Lower leg skin (tissue), 3 donors: ENCODE data around the gene TENM4.

ENCODE experiments used
- POLR2A ChIP-seq, 2 donors: fragments of 450-650 bp; IDR thresholded peaks; one replicate each; pipeline ENCODE4 v1.6.1; 2016 to 2017; ENCODE audit warnings: antibody characterized with exemption in 2 of 2, mild to moderate bottlenecking in 1 of 2, moderate library complexity in 1 of 2
- TF ChIP-seq, protein P1 (sequence below), 3 donors: fragments of 450-650 bp; IDR thresholded peaks; one replicate each; pipeline ENCODE4 v1.5.1; 2016; ENCODE audit warnings: antibody characterized with exemption in 3 of 3, mild to moderate bottlenecking in 3 of 3, moderate library complexity in 2 of 3

DNA sequence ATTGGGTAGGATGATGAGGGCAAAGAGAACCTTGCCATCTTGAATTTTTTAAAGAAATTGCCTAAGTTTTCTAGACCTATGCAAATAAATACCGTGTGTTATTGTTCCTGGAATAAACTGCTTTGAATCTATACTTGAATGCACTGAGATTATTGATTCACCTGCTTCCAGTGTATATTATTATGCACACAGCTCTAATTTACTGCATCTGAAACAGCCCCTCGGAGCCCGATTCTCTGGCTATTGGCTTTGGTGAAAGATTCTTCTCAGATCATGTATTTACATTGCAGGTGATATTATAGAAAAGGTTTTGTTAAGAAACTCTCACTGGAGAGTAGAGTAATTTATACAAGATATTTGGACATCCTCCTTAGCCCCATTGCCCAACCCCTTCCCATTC is 254.2 kb downstream of the TENM4 start:
- TF ChIP-seq, protein P1, sequence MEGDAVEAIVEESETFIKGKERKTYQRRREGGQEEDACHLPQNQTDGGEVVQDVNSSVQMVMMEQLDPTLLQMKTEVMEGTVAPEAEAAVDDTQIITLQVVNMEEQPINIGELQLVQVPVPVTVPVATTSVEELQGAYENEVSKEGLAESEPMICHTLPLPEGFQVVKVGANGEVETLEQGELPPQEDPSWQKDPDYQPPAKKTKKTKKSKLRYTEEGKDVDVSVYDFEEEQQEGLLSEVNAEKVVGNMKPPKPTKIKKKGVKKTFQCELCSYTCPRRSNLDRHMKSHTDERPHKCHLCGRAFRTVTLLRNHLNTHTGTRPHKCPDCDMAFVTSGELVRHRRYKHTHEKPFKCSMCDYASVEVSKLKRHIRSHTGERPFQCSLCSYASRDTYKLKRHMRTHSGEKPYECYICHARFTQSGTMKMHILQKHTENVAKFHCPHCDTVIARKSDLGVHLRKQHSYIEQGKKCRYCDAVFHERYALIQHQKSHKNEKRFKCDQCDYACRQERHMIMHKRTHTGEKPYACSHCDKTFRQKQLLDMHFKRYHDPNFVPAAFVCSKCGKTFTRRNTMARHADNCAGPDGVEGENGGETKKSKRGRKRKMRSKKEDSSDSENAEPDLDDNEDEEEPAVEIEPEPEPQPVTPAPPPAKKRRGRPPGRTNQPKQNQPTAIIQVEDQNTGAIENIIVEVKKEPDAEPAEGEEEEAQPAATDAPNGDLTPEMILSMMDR (IDR thresholded peaks at IDR 0.05): no peak
- TF ChIP-seq POLR2A (IDR thresholded peaks at IDR 0.05): no peak
